Fibroblast of pulmonary artery (primary cell): Measurements from ENCODE around the gene UTS2R.

Experiments used
- DNase-seq: peaks from one replicate; pipeline ENCODE4 v3.0.0-alpha.2; 2010; ENCODE audit warnings: low read depth
- H3K4me3 ChIP-seq: replicated peaks from 2 replicates; pipeline ENCODE4 v1.5.1; 2011; ENCODE audit warnings: low read depth, mild to moderate bottlenecking, control low read depth, low read length, moderate library complexity
- TF ChIP-seq, protein P1 (sequence below): IDR thresholded peaks from 2 replicates; pipeline ENCODE4 v1.5.1; 2011; ENCODE audit warnings: mild to moderate bottlenecking, control low read depth, low read length, inconsistent platforms; ENCODE audit errors: missing control alignments

UTS2R gene

DNA sequence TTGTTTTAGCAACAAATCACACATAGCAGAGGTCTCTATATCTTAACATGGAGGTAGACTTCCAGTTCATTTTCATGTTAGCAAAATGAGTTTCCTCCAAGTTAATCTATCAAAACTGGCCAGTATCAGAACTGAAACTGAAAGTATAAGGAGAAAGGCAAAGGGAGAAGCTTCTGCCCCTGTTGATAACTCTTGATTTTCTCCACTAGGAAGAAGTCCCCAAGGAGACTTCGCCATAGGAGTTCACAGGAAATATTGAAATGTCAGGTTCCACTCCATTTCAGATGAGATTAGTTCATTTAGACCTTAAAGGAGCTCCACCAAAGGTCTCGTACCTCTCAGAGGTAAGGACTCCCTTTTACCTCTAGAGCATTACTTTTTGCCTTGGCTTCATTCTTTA, 48.0 kb downstream of the UTS2R start:
- TF ChIP-seq, protein P1, sequence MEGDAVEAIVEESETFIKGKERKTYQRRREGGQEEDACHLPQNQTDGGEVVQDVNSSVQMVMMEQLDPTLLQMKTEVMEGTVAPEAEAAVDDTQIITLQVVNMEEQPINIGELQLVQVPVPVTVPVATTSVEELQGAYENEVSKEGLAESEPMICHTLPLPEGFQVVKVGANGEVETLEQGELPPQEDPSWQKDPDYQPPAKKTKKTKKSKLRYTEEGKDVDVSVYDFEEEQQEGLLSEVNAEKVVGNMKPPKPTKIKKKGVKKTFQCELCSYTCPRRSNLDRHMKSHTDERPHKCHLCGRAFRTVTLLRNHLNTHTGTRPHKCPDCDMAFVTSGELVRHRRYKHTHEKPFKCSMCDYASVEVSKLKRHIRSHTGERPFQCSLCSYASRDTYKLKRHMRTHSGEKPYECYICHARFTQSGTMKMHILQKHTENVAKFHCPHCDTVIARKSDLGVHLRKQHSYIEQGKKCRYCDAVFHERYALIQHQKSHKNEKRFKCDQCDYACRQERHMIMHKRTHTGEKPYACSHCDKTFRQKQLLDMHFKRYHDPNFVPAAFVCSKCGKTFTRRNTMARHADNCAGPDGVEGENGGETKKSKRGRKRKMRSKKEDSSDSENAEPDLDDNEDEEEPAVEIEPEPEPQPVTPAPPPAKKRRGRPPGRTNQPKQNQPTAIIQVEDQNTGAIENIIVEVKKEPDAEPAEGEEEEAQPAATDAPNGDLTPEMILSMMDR = no peak
- H3K4me3 ChIP-seq = peak overlapping the region; percentile 79
- no peak for DNase-seq

DNA sequence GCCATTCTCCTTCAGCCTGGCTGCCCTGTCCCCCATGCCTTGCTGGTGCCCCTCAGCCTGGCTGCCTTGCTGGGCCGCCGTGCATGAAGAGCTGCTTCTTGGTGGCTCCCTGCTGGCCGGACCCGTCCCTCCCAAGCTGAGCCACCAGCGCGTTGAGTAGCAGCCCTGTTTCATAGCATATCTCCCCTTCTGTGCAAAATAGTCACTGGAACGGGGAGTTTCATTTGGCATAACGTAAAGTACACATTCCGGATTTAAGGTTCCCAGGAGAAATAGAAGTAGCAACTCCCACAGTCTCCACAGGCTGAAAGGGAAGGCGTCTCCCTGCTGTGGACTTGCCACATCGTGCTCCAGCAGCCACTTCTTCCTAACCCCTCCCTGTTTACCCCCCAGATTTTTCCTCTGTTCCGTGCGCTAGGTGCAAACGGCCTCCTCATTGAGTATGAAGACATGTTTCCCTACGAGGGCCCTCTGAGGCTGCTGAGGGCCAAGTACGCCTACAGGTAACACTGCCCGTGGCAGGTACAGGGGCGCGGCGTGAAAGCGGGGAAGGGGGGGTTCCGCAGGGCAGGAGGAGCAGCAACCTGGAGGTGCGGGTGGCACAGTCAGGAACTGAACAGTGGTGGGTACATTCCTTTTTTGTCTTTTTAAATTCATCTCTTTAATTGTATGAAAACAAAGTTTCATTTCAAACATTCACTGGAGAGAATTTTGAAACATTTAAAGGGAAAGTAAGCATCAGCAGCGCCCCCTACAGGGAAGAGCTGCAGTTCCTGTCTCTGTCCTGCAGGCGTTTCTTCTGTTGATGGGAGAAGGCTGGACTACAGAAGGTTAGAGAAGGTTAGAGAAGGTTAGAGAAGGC, 52.7 kb downstream of the UTS2R start:
- TF ChIP-seq, protein P1 = peak; percentile 70
- H3K4me3 ChIP-seq = no peak overlapping the region

DNA sequence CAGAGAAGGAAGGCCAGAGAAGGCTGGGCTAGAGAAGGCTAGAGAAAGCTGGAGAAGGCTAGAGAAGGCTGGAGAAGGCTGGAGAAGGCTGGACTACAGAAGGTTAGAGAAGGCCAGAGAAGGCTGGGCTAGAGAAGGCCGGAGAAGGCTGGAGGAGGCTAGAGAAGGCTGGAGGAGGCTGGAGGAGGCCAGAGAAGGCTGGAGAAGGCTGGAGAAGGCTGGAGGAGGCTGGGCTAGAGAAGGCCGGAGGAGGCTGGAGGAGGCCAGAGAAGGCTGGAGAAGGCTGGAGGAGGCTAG, 53.2 kb downstream of the UTS2R start:
- no peak for DNase-seq
- TF ChIP-seq, protein P1 = no peak
- no peak overlapping the region for H3K4me3 ChIP-seq

More for the DNA sequence above, 52.7 kb downstream of the UTS2R start:
- peak; percentile 56 for DNase-seq
